K562 (cell line): Measurements from ENCODE around the gene NFKBIB. TPM values are rescaled to one million over a fixed set of nuclear protein-coding genes. Genes with fewer than 3 reads are reported as not detected.

Source experiments
- ATAC-seq: fragments of 200-7000 bp; cut with Tn5 transposase; 3 replicates; pipeline ENCODE4 v1.9.1; 2020; ENCODE audit warnings: moderate library complexity
- BruUV-seq: library from RNA; stranded (reverse); fragments of 400-500 nt; replicated peaks from 2 replicates; lab custom pipeline; 2021; lab: Mats Ljungman, UMichigan
- CTCF ChIA-PET: fragments of 300-600 bp; formaldehyde crosslinking; extraction: SDS; loops from one replicate; lab custom pipeline; 2021; ENCODE audit warnings: low intra/inter-chr PET ratio; lab: Yijun Ruan, JAX
- POLR2A ChIA-PET: fragments of 300-600, 350-650 bp; sonication (Branson Sonifier 250); formaldehyde crosslinking; extraction: SDS; loops from one replicate; lab custom pipeline; 2021; ENCODE audit warnings: antibody characterized with exemption, inconsistent platforms; lab: Yijun Ruan, JAX
- DNase-seq, 4 experiments: peaks; one replicate each; pipeline versions ENCODE4 v3.0.0 to v3.0.0-alpha.2; 2011 to 2018; ENCODE audit warnings: low spot score in 3 of 4, mixed read lengths in 3 of 4; ENCODE audit errors: extremely low read depth in 1 of 4
- FAIRE-seq: peaks from 2 replicates; lab custom pipeline; 2011; peaks lifted over from hg19 to GRCh38; lab: Jason Lieb, UNC
- H2AFZ ChIP-seq: 2 replicates; pipeline ENCODE4 v1.6.0; 2011; ENCODE audit warnings: low read depth, low read length, control low read depth, inconsistent platforms
- H3K27ac ChIP-seq: fragments of 200-600 bp; 3 replicates; pipeline ENCODE4 v1.8.0; 2011; ENCODE audit warnings: low read depth, mild to moderate bottlenecking, control low read depth, inconsistent platforms, low read length, moderate library complexity, mixed read lengths; ENCODE audit errors: extremely low read depth
- H3K27me3 ChIP-seq, 2 experiments: fragments of 300-600 bp in 1 of 2; 2 replicates in 1 of 2; 3 replicates in 1 of 2; pipeline versions ENCODE4 v1.6.0 to v1.8.0; 2011; ENCODE audit warnings: inconsistent platforms in 2 of 2, low read length in 2 of 2, mild to moderate bottlenecking in 1 of 2, mixed read lengths in 1 of 2, moderate library complexity in 1 of 2; ENCODE audit not compliant: control insufficient read depth in 2 of 2, insufficient read depth in 2 of 2
- H3K36me3 ChIP-seq: fragments of 300-600 bp; 3 replicates; pipeline ENCODE4 v1.8.0; 2011; ENCODE audit warnings: mild to moderate bottlenecking, low read length, inconsistent platforms; ENCODE audit not compliant: control insufficient read depth, insufficient read depth
- H3K4me1 ChIP-seq, 2 experiments: fragments of 200-600 bp in 1 of 2; replicated peaks in 1 of 2; 2 replicates in 1 of 2; 3 replicates in 1 of 2; pipeline versions ENCODE4 v1.5.1 to v1.8.0; 2011; ENCODE audit warnings: inconsistent platforms in 2 of 2, low read length in 2 of 2, mild to moderate bottlenecking in 1 of 2, mixed read lengths in 1 of 2, moderate library complexity in 1 of 2; ENCODE audit not compliant: control insufficient read depth in 2 of 2, insufficient read depth in 2 of 2
- H3K4me2 ChIP-seq: 2 replicates; pipeline ENCODE4 v1.6.1; 2011; ENCODE audit warnings: low read length, control low read depth, inconsistent platforms, mixed read lengths; ENCODE audit not compliant: insufficient read depth
- H3K4me3 ChIP-seq: fragments of 200-600 bp; sonication (generic), shearing (Covaris generic); 2 replicates; pipeline ENCODE4 v1.5.1; 2016; ENCODE audit warnings: control low read depth, inconsistent platforms
- H3K79me2 ChIP-seq: fragments of 200-600 bp; 3 replicates; pipeline ENCODE4 v1.8.0; 2011; ENCODE audit warnings: low read length, inconsistent platforms; ENCODE audit not compliant: control insufficient read depth, insufficient read depth
- H3K9ac ChIP-seq, 2 experiments: 2 replicates each; pipeline versions ENCODE4 v1.6.0 to v1.6.1; 2011; ENCODE audit warnings: low read depth in 2 of 2, low read length in 2 of 2, control low read depth in 1 of 2, inconsistent platforms in 1 of 2, mild to moderate bottlenecking in 1 of 2, mixed read lengths in 1 of 2; ENCODE audit not compliant: insufficient read depth in 1 of 2
- H3K9me1 ChIP-seq: one replicate; pipeline ENCODE4 v1.6.0; 2011; ENCODE audit warnings: inconsistent platforms, mild to moderate bottlenecking, low read length, moderate library complexity; ENCODE audit not compliant: control insufficient read depth, insufficient read depth
- H3K9me3 ChIP-seq: replicated peaks from 2 replicates; pipeline ENCODE4 v1.5.1; 2011; ENCODE audit warnings: low read depth, low read length, inconsistent platforms; ENCODE audit not compliant: control insufficient read depth, insufficient read depth
- H4K20me1 ChIP-seq: replicated peaks from 2 replicates; pipeline ENCODE4 v1.6.1; 2011; ENCODE audit warnings: low read length, inconsistent platforms, mixed read lengths; ENCODE audit not compliant: control insufficient read depth, insufficient read depth
- ATF4 ChIP-seq: fragments of 450-650 bp; formaldehyde crosslinking; IDR thresholded peaks from 2 replicates; pipeline ENCODE4 v1.4.0; 2022; ENCODE audit warnings: mild to moderate bottlenecking, moderate library complexity
- CBFA2T3 ChIP-seq: fragments of 450-650 bp; IDR thresholded peaks from 2 replicates; pipeline ENCODE4 v1.6.1; 2017
- CHD4 ChIP-seq: fragments of 200-600 bp; sonication (generic); IDR thresholded peaks from 3 replicates; pipeline ENCODE4 v1.6.1; 2012; ENCODE audit warnings: low read depth, mild to moderate bottlenecking, mixed read lengths, low read length, inconsistent platforms; ENCODE audit not compliant: insufficient read depth, insufficient replicate concordance, poor library complexity, severe bottlenecking
- DPF2 ChIP-seq: fragments of 450-650 bp; IDR thresholded peaks from 2 replicates; pipeline ENCODE4 v1.6.1; 2016
- GATAD2B ChIP-seq: fragments of 450-650 bp; IDR thresholded peaks from 2 replicates; pipeline ENCODE4 v1.6.1; 2017; ENCODE audit warnings: mild to moderate bottlenecking, borderline replicate concordance
- ILF3 ChIP-seq: fragments of 450-650 bp; IDR thresholded peaks from 2 replicates; pipeline ENCODE4 v1.6.1; 2018; ENCODE audit warnings: antibody characterized with exemption, mild to moderate bottlenecking, moderate library complexity, borderline replicate concordance
- MLLT1 ChIP-seq, 2 experiments: fragments of 450-650 bp; IDR thresholded peaks; 2 replicates each; pipeline ENCODE4 v1.6.1; 2016
- NCOA4 ChIP-seq: fragments of 450-650 bp; IDR thresholded peaks from 2 replicates; pipeline ENCODE4 v1.6.1; 2018; ENCODE audit warnings: mild to moderate bottlenecking; ENCODE audit not compliant: partially characterized antibody
- NCOR1 ChIP-seq: fragments of 450-650 bp; IDR thresholded peaks from 2 replicates; pipeline ENCODE4 v1.6.1; 2016; ENCODE audit warnings: mild to moderate bottlenecking, moderate library complexity
- POLR2B ChIP-seq: fragments of 450-650 bp; IDR thresholded peaks from 2 replicates; pipeline ENCODE4 v1.6.1; 2018; ENCODE audit warnings: low read depth; ENCODE audit not compliant: partially characterized antibody
- PREB ChIP-seq: sonication (generic); formaldehyde crosslinking; IDR thresholded peaks from 2 replicates; pipeline ENCODE4 v1.8.1; 2023; ENCODE audit warnings: mild to moderate bottlenecking, missing genetic modification reagents
- RB1 ChIP-seq: fragments of 450-650 bp; IDR thresholded peaks from 2 replicates; pipeline ENCODE4 v1.6.1; 2017; ENCODE audit warnings: low read depth, mild to moderate bottlenecking
- THAP7 ChIP-seq: fragments of 250-450 bp; sonication (Bioruptor Pico); IDR thresholded peaks from 2 replicates; pipeline ENCODE4 v1.5.0; 2021
- ZBTB26 ChIP-seq: fragments of 450-650 bp; formaldehyde crosslinking; IDR thresholded peaks from 2 replicates; pipeline ENCODE4 v1.4.0; 2022; ENCODE audit warnings: missing genetic modification characterization
- WGBS: fragments of 100-300 bp; shearing (Covaris generic); methylation state at CpG from one replicate; pipeline ENCODE4 v1.1.6; 2016; ENCODE audit warnings: low coverage, mixed read lengths; ENCODE audit not compliant: insufficient coverage; ENCODE audit errors: missing lambda C conversion rate; 5-methylcytosine and 5-hydroxymethylcytosine counted together
- in situ Hi-C: fragments of 300-500 bp; cut with MboI; formaldehyde crosslinking; loops from 4 replicates; pipeline ENCODE4 v1.15.0; 2018; ENCODE audit warnings: inconsistent platforms, mixed read lengths
- intact Hi-C: fragments of 100-400 bp; cut with micrococcal nuclease; formaldehyde crosslinking; loops from 2 replicates; pipeline ENCODE4 v1.14.2; 2022
- polyA plus RNA-seq, 8 experiments: library from polyadenylated mRNA; depleted of rRNA in 4 of 8; stranded (reverse) in 5 of 8; unstranded in 3 of 8; fragments of >200 nt; fragmentation: Nextera tagmentation in 2 of 8; fragmentation: Illumina TruSeq in 1 of 8; extraction: Ambion mirVana in 2 of 8; extraction: Trizol in 1 of 8; gene quantifications; 2 replicates each; pipeline versions ENCODE4 v1.2.1 to v1.2.3, GENCODE V29; 2011 to 2014; ENCODE audit warnings: inconsistent platforms in 1 of 8, missing spikeins in 1 of 8
- total RNA-seq, 7 experiments: library from RNA; depleted of rRNA in 6 of 7; stranded (reverse); fragments of >200 nt in 6 of 7; fragmentation: Illumina TruSeq in 2 of 7; extraction: Trizol in 2 of 7; gene quantifications; 2 replicates each; pipeline versions ENCODE4 v1.2.1 to v1.2.3, GENCODE V29; 2011 to 2021; ENCODE audit warnings: low replicate concordance in 1 of 7

The NFKBIB gene
- total and polyA plus RNA-seq, 9 of the 15 experiments (the other 6 are each of a cell fraction or from before 2014, with no cell fraction given): 1.5 to 44.9 (median 10.4) TPM

GRCh38 chr19:38920602-38921419 lies 21.0 kb downstream of the NFKBIB start:
- Histone ChIP-seq H3K27me3 (no peaks in the 10 kb centered on the region), H3K27ac (no peak overlapping the region; the same call in 2 of the 3 replicates), H3K9ac (peak overlapping the region in 1 of 2 experiments; percentile 68; a peak in 3 of 4 replicates), H3K4me3 (no peak overlapping the region), H3K79me2 (no peaks in the 10 kb centered on the region), H3K9me3 (no peaks in the 10 kb centered on the region), H3K36me3 (peaks cover 45% of the 10 kb centered on the region; the same call in 1 of the 3 replicates), H3K9me1 (no peaks in the 10 kb centered on the region), H3K4me1 (peaks cover 0 to 34% of the 10 kb centered on the region in 2 experiments; a peak in 3 of 5 replicates), H3K4me2 (no peak overlapping the region), H4K20me1 (no peaks in the 10 kb centered on the region), H2AFZ (no peak overlapping the region)
- ChIA-PET POLR2A (interaction anchor here (0.7 kb wide), 1 partner anchor 12 kb away, joined by 3 read pairs; no protein-coding TSS in a partner anchor), CTCF (interaction anchor here (0.5 kb wide), 1 partner anchor 28 kb away, joined by 3 read pairs; no protein-coding TSS in a partner anchor)
- WGBS: 74% methylated on average over 12 of the region's 14 CpGs
- ATAC-seq: no peak
- no TSS peak for BruUV-seq
- FAIRE-seq: peak; percentile 86
- DNase-seq: peak in 1 of 4 experiments; percentile 15
- in situ Hi-C loops (loop anchor here (10.0 kb wide), 1 partner anchor 396 kb away; no protein-coding TSS in a partner anchor), intact Hi-C loops (no loop called here)
- TF ChIP-seq RB1 (no peak), ZBTB26 (CRISPR knock-in tag) (peak; percentile 3; the same call in 1 of the 2 replicates), PREB (CRISPR knock-in tag) (no peak), THAP7 (CRISPR knock-in tag) (no peak), POLR2B (peak; percentile 48), ILF3 (no peak), DPF2 (0 out of 2 replicates have a peak, but pooled peaks have one; percentile 24), GATAD2B (no peak), ATF4 (CRISPR knock-in tag) (no peak), CBFA2T3 (no peak), MLLT1 (IDR thresholded peaks at IDR 0.05) (peak in 1 of 2 experiments; percentile 22; a peak in 1 of 4 replicates), NCOA4 (no peak), CHD4 (no peak), NCOR1 (peak; percentile 7; the same call in 1 of the 2 replicates)
